HepG2 (cell line): ENCODE measurements around the gene PSMB1. TPM values are rescaled to one million over a fixed set of nuclear protein-coding genes. Genes with fewer than 3 reads are reported as not detected.

ENCODE experiments used
- GATAD1 ChIP-seq: IDR thresholded peaks from 2 replicates; pipeline ENCODE4 v1.6.1; 2016; ENCODE audit warnings: missing genetic modification reagents, missing compliant biosample characterization
- HNRNPUL1 ChIP-seq: fragments of 200-400 bp; formaldehyde crosslinking; IDR thresholded peaks from 2 replicates; pipeline ENCODE4 v1.6.1; 2017; ENCODE audit warnings: low read depth, mild to moderate bottlenecking, low read length, moderate library complexity
- KAT2B ChIP-seq: fragments of 150-350 bp; IDR thresholded peaks from 2 replicates; pipeline ENCODE4 v1.6.1; 2014; ENCODE audit warnings: low read depth, low read length, borderline replicate concordance
- KAT8 ChIP-seq: IDR thresholded peaks from 2 replicates; pipeline ENCODE4 v1.6.1; 2016; ENCODE audit warnings: missing genetic modification reagents, missing compliant biosample characterization
- MBNL3 ChIP-seq: fragments of 250-450 bp; sonication (Bioruptor Pico); conservative IDR thresholded peaks from 2 replicates; pipeline ENCODE4 v1.8.0; 2022; ENCODE audit warnings: mild to moderate bottlenecking, inconsistent platforms
- MEF2D ChIP-seq: sonication (generic); formaldehyde crosslinking; IDR thresholded peaks from 2 replicates; pipeline ENCODE4 v1.5.1; 2020; ENCODE audit warnings: mild to moderate bottlenecking, missing genetic modification reagents
- PHB2 ChIP-seq: fragments of 450-650 bp; IDR thresholded peaks from 2 replicates; pipeline ENCODE4 v1.6.1; 2018; ENCODE audit not compliant: partially characterized antibody
- SKI ChIP-seq: fragments of 450-650 bp; IDR thresholded peaks from one replicate; pipeline ENCODE4 v1.6.1; 2018; ENCODE audit warnings: mild to moderate bottlenecking; ENCODE audit not compliant: partially characterized antibody
- STAT6 ChIP-seq: sonication (generic); formaldehyde crosslinking; IDR thresholded peaks from 2 replicates; pipeline ENCODE4 v1.4.0; 2020; ENCODE audit warnings: missing genetic modification reagents, mild to moderate bottlenecking, borderline replicate concordance
- TARDBP ChIP-seq: sonication (generic); formaldehyde crosslinking; IDR thresholded peaks from 2 replicates; pipeline ENCODE4 v1.8.0; 2022; ENCODE audit warnings: mild to moderate bottlenecking, missing genetic modification reagents
- TCF12 ChIP-seq, 2 experiments: fragments of 450-650 bp in 1 of 2; sonication (generic) in 1 of 2; formaldehyde crosslinking in 1 of 2; IDR thresholded peaks; 2 replicates each; pipeline versions ENCODE4 v1.6.1 to v1.8.0; 2017 to 2022; ENCODE audit warnings: antibody characterized with exemption in 1 of 2, mild to moderate bottlenecking in 1 of 2, missing genetic modification reagents in 1 of 2, moderate library complexity in 1 of 2
- YEATS4 ChIP-seq: sonication (generic); formaldehyde crosslinking; IDR thresholded peaks from 2 replicates; pipeline ENCODE4 v1.4.0; 2020; ENCODE audit warnings: missing genetic modification reagents, borderline replicate concordance
- ZBTB26 ChIP-seq: IDR thresholded peaks from 2 replicates; pipeline ENCODE4 v1.6.1; 2016; ENCODE audit warnings: missing compliant biosample characterization, missing genetic modification reagents, borderline replicate concordance
- ZNF17 ChIP-seq: sonication (generic); formaldehyde crosslinking; IDR thresholded peaks from 2 replicates; pipeline ENCODE4 v1.5.0; 2020; ENCODE audit warnings: mild to moderate bottlenecking, missing genetic modification reagents
- ZNF3 ChIP-seq: IDR thresholded peaks from 2 replicates; pipeline ENCODE4 v1.7.0; 2017; ENCODE audit warnings: inconsistent platforms
- ZNF343 ChIP-seq: sonication (generic); formaldehyde crosslinking; IDR thresholded peaks from 2 replicates; pipeline ENCODE4 v1.4.0; 2020; ENCODE audit warnings: mild to moderate bottlenecking, missing genetic modification reagents
- ZNF768 ChIP-seq: sonication (generic); formaldehyde crosslinking; IDR thresholded peaks from 2 replicates; pipeline ENCODE4 v1.4.0; 2020; ENCODE audit warnings: missing genetic modification reagents
- ZNF773 ChIP-seq: sonication (generic); formaldehyde crosslinking; IDR thresholded peaks from 2 replicates; pipeline ENCODE4 v1.4.0; 2020; ENCODE audit warnings: missing genetic modification reagents, borderline replicate concordance
- ZNF841 ChIP-seq: sonication (generic); formaldehyde crosslinking; IDR thresholded peaks from 2 replicates; pipeline ENCODE4 v1.8.1; 2023; ENCODE audit warnings: missing genetic modification reagents, borderline replicate concordance
- polyA plus RNA-seq, 8 experiments: library from polyadenylated mRNA; depleted of rRNA in 3 of 8; stranded (reverse) in 7 of 8; unstranded in 1 of 8; fragments of >200 nt; fragmentation: Illumina TruSeq in 4 of 8; extraction: Trizol in 4 of 8; gene quantifications; 2 replicates each; pipeline versions ENCODE4 v1.2.1 to v1.2.3, GENCODE V29; 2011 to 2016; ENCODE audit warnings: low read depth in 4 of 8, missing spikeins in 1 of 8, mixed read lengths in 1 of 8; ENCODE audit not compliant: insufficient read depth in 1 of 8
- total RNA-seq, 5 experiments: library from RNA; depleted of rRNA; stranded (reverse); fragments of >200 nt; fragmentation: Illumina TruSeq; extraction: Trizol; gene quantifications; 2 replicates each; pipeline ENCODE4 v1.2.3, GENCODE V29; 2016; ENCODE audit warnings: low read depth in 1 of 5
- TF ChIP-seq, protein P1 (sequence below): sonication (generic); formaldehyde crosslinking; IDR thresholded peaks from 2 replicates; pipeline ENCODE4 v1.8.0; 2022; ENCODE audit warnings: mild to moderate bottlenecking, missing genetic modification reagents
- TF ChIP-seq, protein P2 (sequence below): sonication (generic); formaldehyde crosslinking; IDR thresholded peaks from 2 replicates; pipeline ENCODE4 v1.9.0; 2022; ENCODE audit warnings: low read depth, missing genetic modification reagents
- TF ChIP-seq, protein P3 (sequence below): sonication (generic); IDR thresholded peaks from 2 replicates; pipeline ENCODE4 v1.6.1; 2016; ENCODE audit warnings: low read depth, borderline replicate concordance

PSMB1 gene
- total and polyA plus RNA-seq, 2 of the 13 experiments (the other 11 are each of a cell fraction or from before 2014, with no cell fraction given), result 528 to 592 TPM

- TF ChIP-seq, protein P1, sequence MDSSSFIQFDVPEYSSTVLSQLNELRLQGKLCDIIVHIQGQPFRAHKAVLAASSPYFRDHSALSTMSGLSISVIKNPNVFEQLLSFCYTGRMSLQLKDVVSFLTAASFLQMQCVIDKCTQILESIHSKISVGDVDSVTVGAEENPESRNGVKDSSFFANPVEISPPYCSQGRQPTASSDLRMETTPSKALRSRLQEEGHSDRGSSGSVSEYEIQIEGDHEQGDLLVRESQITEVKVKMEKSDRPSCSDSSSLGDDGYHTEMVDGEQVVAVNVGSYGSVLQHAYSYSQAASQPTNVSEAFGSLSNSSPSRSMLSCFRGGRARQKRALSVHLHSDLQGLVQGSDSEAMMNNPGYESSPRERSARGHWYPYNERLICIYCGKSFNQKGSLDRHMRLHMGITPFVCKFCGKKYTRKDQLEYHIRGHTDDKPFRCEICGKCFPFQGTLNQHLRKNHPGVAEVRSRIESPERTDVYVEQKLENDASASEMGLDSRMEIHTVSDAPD, result peak; percentile 64; the same call in 1 of the 2 replicates
- TF ChIP-seq ZNF3 (no peak), TCF12 (IDR thresholded peaks at IDR 0.05) (no peak), TCF12 (CRISPR knock-in tag; IDR thresholded peaks at IDR 0.05) (peak; percentile 91), ZNF343 (peak; percentile 72; the same call in 1 of the 2 replicates), ZBTB26 (CRISPR knock-in tag) (no peak; the same call in 1 of the 2 replicates), ZNF17 (CRISPR knock-in tag) (no peak), GATAD1 (CRISPR knock-in tag) (peak; percentile 97), TARDBP (peak; percentile 82), MBNL3 (CRISPR knock-in tag) (no peak), HNRNPUL1 (no peak), STAT6 (peak; percentile 82; the same call in 1 of the 2 replicates), MEF2D (CRISPR knock-in tag) (peak; percentile 70), YEATS4 (CRISPR knock-in tag) (peak; percentile 89), ZNF768 (CRISPR knock-in tag) (peak; percentile 78; the same call in 1 of the 2 replicates), KAT8 (CRISPR knock-in tag) (peak; percentile 99), PHB2 (no peak), ZNF773 (CRISPR knock-in tag) (no peak), SKI (no peak), ZNF841 (CRISPR knock-in tag) (no peak; the same call in 1 of the 2 replicates), KAT2B (no peak)
- TF ChIP-seq, protein P2, sequence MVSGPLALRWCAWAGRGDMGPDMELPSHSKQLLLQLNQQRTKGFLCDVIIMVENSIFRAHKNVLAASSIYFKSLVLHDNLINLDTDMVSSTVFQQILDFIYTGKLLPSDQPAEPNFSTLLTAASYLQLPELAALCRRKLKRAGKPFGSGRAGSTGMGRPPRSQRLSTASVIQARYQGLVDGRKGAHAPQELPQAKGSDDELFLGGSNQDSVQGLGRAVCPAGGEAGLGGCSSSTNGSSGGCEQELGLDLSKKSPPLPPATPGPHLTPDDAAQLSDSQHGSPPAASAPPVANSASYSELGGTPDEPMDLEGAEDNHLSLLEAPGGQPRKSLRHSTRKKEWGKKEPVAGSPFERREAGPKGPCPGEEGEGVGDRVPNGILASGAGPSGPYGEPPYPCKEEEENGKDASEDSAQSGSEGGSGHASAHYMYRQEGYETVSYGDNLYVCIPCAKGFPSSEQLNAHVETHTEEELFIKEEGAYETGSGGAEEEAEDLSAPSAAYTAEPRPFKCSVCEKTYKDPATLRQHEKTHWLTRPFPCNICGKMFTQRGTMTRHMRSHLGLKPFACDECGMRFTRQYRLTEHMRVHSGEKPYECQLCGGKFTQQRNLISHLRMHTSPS (CRISPR knock-in tag), result no peak
- TF ChIP-seq, protein P3, sequence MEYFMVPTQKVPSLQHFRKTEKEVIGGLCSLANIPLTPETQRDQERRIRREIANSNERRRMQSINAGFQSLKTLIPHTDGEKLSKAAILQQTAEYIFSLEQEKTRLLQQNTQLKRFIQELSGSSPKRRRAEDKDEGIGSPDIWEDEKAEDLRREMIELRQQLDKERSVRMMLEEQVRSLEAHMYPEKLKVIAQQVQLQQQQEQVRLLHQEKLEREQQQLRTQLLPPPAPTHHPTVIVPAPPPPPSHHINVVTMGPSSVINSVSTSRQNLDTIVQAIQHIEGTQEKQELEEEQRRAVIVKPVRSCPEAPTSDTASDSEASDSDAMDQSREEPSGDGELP, result peak; percentile 43; the same call in 1 of the 2 replicates
Observed at GRCh38 chr6:170552765-170553533, at the start of gene PSMB1 (continued).
